Activated CD4-positive, alpha-beta T cell treated with anti-CD3 and anti-CD28 coated beads, Interleukin-2, amount 50 U/mL, for 4 hours (primary cell): ENCODE measurements around the gene TRPM3.

ENCODE experiments used
- DNase-seq, 2 experiments: peaks; one replicate each; pipeline ENCODE4 v3.0.0-alpha.2; 2020

The TRPM3 gene

DNA sequence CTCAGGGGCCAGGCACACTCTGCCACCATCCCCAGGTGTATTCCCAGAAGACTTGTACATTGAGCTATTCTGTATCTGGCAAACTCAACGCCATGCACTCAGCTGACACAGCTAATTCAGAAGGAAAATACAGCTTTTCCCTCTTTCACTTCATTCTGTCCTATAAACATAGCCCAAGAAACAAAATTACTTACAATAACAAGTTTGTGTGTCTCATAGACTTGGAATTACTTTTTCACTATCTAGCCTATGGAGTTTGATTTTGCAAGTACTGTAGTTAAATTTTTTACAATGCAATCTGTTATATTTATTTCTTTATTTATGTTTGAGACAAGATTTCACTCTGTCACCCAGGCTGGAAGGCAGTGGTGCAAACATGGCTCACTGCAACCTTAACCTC lies 581.9 kb downstream of the TRPM3 start:
- no peak for DNase-seq

DNA sequence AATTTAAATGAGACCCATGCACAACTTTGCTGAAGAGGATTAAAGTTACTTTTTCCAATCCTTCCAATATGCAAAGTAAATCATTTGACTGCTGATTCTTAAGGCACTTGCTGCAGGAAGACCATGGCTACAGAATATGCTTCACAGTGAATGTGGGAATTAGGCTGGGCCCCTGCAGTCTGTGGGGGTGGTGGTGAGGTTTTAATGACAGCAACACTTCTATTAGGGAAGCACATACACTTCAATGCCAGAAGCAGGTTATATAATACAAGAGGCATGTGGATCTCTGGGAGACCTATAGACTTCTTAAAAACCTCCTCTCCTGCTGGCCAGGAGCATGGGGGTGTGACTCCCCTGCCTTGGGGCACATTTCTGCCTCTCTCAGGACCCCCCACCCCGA lies 582.4 kb downstream of the TRPM3 start:
- DNase-seq: no peak

DNA sequence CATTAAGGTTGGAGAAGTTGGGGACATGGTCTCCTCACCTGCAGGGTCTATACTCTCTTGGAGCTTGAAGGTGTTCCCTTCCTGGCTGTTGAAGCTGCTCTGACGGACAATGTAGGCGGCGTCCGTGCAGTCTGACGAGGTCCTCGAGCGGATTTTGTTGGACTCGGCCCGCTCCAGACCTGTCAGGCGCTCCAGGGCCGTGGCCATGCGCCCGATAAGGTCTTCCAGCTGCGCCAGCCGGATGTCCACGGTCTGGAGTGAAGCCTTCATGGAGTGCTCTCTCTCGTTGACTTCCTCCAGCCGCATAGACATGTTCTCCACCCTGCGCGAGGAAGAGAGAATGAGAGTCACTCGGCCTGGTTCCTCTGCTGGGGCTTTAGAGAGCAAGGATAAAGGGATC lies 584.3 kb downstream of the TRPM3 start:
- no peak for DNase-seq

DNA sequence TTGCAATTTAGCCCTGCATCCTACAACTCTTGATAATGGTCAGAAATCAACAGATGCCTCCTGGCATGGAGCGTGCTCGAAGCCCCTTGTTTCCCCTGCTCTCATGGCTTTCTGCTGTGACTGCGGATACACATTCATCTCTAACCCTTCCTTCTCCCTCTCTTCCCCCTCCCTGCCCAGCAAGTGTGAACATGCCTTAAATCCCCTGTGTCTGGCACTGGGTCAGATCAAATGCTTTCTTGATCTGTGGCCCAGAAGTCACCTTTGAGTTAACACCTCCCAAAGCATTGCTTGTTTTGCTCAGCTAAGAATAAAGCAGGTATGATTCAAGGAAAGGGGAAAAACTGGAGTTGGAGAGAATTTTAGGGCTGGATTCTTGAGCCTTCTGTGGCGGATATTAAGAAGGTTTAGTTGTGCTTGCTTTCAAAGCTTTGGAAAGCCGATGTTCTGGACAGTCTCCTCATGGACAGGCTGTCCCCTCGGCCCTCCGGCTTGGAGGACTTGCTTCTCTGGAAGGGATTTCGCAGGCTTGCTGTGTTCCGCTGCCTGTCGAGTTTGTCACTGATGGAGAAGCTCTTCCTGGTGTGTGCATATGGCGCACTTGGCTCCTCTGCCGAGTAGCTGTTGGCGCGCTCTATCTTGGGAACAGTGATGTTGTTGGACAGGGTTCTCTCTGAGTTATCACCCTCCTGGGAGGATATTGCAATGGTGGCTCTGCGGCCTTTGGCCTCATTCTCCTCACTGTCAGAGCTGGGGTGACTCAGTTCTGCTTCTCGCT lies 585.7 kb downstream of the TRPM3 start:
- DNase-seq: no peak

DNA sequence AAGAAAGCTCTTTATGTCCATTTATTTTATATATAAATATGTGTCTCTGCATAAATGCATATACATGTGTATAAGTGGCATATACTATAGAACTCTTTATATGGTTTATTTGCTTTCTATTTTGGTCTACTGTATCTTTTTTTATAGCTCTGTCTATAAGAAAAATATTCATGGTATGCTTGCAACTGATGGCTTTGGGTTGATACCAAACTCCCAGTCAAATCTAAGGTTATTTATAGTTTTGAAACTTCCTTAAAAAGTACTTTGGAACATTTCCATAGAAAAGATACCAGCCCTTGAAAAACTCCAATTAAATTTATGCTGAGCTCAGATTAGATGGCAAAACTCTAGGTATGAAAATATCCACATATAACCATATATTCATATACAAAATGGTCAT lies 587.0 kb downstream of the TRPM3 start:
- DNase-seq: no peak

DNA sequence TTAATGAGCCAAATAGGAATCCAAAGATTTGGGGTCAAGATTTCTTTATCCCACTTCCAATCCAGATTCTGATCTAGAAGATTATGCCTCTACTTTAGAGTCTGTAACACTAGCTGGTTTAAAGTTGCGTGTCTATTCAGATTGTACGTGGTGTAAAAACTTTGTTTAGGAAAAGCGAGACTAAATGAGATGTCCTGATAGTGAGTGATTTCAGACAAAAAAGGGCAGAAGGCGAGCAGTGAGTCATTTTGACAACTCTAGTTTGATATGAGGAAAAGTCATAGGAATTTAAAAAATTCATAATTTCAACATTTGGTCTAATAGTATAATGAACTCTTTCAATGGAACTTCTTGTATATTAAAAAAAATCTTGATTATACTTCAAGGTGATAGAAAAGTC lies 587.4 kb downstream of the TRPM3 start:
- no peak for DNase-seq

DNA sequence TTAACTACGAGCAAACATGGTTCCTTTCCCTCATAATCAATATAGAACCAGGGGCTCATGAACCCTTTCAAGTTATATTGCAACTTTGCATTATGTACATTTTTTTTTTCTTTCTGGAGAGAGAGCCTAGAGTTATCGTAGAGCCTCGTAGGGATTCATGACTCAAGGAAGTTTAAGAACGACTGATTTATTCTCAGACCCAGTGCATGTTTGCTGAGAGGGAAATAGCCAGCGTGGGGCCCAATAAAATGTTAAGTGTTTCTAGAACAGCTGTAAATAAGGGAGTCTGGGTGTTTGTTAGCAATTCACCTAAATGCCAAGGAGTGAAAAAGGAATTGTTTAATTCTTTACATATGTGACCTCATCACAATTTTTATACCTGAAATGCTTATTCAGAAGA lies 587.9 kb downstream of the TRPM3 start:
- no peak for DNase-seq

DNA sequence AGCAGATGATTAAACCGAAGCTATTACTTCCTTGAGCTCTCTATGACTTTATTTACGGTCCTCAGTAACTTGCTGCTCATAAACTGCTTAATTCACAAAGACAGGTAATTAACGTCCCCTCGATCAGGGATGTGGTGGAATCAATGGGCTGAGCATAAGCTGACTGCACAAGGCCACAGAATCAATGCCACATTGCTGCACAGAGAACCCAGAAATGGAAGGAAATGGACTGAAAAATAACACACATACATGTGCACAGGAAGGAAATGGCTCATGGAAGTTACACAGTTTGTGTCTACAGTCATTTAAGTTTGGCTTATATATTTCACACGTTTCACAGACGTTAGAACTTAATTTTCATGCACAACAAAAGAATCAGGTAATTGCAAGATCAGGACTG lies 588.7 kb downstream of the TRPM3 start:
- no peak for DNase-seq

DNA sequence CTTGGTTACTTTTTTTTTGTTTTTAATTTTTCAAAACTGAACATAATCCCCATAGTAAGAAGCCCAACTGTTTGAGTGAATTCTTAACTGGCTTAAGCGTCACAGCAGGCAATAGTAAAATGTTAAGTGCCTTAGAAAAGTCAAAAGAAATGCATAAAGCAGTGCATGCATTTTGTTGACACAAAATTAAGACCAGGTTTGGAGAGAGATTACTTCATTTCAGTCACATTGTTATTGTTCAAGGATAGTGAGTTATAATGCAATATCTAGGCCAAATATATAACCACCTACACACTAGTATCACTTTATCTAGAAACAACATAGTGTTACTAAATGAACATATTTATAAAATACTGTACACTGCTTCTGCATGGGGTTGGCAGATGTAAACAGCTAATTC lies 590.1 kb downstream of the TRPM3 start:
- DNase-seq: no peak

DNA sequence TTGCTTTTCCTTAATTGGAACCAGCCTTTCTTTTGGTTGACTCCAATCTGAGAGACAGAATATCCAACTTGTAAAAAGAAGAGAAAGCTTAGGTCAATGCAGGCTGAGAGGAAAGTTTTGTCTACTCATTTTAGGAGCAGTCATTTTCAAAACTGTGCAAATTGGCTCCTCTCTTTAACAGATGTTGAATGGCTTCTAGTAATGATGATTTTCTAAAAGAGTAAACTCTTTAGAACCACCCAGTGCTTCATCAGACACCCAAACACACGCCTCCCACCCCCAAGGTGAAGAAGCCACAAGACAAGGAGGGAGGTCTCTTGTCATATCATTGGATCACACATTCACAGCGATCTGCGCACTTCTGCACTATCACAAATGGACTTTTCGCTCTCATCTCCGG lies 590.7 kb downstream of the TRPM3 start:
- DNase-seq: no peak

DNA sequence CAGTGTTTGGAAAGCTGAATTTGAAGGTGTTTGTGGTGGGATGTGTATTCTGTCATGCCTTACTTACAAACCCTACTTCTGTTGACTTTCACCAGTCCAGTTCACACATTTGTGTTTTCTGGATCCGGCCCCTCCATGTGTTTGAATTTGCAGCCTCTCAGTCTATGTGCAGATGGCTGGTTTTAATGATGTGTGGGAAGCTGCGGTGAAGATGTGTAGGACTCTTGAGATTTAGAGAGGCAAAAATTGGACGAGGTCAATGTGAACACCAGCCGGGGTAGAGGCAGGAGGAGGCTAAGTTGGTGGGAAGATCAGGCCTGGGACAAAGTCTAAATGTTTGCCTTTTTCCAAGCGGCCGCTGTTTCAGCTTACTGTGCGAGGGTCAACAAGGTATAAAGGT lies 591.6 kb downstream of the TRPM3 start:
- DNase-seq: no peak

DNA sequence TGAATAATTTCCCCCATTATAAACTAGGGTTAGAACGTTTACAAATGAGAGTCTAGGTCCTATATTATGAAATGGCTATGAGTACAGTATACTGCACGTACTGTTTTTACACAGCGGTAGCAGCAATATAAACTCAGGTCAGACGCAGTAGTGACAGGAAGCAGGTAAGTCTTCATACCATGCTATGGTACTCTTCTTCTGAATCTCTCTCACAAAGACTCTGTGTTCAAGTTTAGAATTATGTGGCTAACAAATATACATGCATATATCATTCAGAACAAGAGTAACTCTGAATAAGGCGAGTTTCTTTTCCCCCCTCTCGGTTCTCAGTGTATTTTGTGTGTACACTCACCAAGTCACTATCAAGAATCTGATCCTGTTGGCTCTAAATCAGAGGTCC lies 592.0 kb downstream of the TRPM3 start:
- no peak for DNase-seq

DNA sequence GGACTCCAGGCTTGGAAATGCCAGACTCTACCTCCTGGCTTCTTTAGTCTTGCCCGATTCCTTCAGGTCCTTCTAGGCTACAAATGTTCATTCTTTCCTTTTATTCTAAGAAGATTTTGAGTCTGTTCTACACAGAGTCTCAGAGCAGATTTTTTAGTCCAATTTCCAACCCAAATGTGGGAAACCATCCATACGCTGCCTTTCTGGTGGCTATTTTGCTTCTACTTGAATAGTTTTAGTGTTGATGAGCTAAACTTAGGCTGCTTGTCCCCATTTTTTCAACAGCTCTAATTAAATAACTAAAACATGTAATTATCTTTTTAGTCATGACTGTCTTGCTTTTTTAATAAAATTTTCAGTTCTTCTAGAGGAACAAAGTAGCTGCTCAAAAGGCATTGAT lies 594.5 kb downstream of the TRPM3 start:
- no peak for DNase-seq

DNA sequence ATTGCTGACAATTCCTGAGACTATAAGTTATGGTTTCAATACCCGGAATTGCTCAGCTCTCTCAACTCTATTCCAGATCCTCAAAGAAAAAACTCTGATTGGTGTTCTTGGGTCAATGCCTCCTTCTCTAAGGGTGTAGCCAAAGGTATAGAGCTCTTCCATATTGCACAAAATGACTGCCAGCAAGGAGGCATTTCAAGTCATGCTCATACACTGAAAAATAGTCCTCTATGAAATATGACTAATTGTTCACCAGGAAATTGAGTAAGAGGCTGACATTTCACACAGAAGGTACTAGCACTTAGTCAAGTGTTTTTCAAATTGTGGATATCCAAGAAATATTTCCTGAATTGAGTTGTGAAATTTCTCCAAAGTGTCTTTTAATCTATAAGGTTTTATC lies 595.9 kb downstream of the TRPM3 start:
- DNase-seq: no peak

DNA sequence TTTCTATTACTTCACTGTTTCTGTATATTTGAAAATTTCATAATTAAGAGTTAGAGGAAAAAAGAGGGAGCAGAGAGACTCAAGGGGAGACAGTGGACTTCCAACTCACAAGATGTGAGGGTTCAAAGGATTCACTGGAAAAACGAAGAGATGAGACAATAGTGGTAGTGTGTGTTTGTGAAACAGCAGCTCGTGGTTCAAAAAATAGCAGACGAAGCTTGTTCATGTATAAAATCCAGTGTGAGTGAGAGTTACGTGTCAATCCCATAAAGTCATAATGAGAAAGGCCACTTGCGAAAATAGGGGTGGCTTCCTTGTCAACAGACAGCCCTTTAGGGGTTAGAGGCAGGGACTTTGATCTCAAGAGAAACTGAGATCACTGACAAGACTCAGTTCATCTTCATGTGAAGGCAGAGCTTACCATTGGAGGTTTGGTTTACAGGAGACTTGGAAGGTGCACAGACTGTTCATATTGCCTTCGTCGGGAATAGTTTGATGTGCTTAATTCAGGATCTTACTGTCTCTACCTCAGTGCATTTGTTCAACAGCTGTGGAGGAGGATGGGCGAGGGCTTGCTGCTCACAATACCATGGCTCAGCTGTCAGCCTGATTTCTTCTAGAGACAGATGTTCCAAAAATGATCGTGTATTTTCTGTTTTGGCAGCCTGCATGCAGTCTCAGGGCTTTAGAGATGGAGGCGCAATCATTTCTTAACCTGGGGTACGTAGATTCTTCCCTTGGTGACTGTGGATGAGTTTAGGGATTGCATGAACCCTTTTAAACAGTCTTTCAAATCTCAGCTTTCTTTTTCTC lies 601.3 kb downstream of the TRPM3 start:
- no peak for DNase-seq

DNA sequence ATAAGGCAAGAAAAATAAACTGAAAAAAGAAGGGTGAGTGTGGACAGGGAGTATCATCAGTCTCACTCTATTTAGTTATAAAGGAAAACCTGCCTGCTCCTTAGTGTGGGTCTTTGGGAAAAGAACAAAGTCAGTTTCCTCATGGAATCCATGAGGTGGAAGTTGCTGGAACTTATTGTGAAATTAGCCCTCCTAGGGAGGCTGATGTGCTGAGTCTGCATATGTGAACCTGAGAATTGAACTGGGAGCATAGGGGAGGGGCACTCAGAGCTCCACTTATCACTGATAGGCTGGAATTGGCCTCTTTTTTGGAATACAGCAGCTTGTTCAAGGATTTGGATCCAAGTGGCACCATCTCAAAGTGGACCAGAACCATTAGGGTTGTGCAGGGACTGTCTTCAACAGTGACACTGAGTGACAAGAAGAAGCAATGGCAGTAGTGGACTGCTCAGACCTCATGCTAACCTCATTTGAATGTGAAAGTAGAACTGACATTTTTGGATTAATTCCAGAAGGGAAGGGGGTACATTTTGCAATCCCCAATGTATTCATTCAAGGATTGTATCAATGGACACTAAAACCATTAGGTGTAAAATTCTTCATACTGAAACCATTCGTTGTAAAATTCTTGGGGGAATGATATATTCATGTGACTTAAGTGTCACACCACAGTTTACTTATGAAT lies 603.4 kb downstream of the TRPM3 start:
- no peak for DNase-seq

DNA sequence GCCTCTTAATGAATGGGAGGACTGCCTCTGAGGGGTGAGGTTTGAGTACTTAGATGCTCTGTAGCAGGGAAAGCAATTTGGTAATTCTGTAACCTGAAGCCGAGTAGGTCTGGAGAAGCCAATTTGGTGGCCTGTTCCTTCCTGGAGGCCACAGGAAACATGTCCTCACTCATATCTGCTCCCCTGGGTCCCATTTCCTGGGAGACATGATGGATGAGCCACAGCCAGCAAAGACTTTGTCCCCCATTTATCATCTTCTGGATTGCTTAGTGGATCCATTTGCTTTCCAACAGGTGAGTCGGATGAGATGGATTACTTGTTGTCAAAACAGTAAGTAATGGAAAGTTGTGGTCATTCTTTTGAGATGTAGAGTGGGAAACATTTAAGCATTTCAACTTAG lies 607.1 kb downstream of the TRPM3 start:
- DNase-seq: no peak

DNA sequence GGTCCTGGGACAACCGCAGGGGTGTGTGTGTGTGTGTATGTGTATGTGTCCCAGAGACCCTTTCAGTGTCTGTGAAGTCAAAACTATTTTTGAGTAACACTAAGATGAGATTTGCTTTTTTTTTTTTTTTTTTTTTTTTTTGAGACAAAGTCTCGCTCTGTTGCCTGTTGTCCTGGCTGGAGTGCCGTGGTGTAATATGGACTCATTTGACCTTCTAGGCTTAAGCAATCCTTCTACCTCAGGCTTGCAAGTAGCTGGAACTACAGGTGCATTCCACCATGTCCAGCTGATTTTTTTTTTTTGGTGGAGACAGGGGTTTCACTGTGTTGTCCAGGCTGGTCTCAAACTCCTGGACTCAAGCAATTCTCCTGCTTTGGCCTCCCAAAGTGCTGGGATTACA lies 609.6 kb downstream of the TRPM3 start:
- DNase-seq: no peak

DNA sequence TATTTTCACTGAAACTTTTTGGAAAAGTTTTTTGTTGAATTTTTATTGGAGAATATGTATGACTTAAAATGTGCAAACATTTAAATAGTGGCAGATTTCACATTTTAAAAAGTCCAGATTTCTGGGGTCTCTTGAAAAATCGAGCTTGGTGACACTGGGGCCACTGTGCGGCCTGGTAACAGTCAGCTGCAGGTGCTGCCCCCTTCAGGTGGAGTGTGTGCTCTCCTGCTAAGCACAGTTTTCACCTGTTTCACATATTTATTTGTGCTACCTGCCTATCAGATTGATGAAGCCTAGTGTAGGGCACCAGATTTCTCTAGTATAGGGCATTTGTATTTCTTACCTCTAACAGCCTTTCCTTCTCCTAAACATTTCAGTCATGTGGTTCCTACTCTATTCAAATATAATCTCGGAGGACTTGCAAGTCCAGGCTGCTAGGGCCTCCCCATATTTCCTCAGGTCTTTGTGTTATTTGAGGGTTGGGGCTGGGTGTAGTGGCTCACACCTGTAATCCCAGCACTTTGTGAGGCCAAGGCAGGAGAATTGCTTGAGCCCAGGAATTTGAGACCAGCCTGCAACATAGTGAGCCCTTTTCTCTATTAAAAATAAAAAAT lies 611.2 kb downstream of the TRPM3 start:
- no peak for DNase-seq

DNA sequence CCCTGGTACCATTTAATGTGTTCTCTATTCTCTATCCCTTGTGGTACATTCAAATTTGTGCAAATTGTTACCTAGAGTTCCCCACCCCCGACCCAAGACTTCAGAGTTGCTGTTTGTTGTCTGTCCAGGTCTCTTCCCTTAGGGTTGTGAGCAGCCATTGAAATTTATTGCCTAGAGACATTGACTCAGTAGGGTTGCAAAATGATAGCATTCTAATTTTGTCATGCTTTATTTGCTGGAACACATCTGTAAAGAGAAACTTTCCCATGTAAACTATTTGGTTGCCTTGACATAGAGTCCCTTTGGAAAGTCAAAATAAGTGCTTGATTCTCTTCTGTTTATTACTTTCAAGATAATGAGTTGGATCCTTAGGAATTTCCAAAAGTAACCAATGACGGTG lies 615.3 kb downstream of the TRPM3 start:
- DNase-seq: no peak

DNA sequence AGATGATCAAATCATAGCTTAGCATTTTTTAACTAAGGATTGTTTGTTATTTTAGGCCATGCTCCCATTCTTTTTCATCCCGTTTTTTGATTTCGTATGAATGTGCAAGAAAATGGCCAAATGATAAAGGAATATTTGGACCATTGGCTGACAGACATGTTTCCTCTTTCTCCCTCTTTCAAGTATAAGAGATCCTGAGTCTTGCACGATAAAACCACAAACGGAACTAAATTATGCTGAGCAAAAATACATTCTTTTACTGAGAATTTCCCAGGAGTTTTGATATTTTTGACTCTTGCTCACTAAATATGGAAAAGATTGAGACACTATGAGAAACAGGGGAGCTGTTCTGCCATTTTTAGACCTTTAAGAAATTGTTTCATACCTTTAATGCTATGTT lies 616.6 kb downstream of the TRPM3 start:
- DNase-seq: no peak

DNA sequence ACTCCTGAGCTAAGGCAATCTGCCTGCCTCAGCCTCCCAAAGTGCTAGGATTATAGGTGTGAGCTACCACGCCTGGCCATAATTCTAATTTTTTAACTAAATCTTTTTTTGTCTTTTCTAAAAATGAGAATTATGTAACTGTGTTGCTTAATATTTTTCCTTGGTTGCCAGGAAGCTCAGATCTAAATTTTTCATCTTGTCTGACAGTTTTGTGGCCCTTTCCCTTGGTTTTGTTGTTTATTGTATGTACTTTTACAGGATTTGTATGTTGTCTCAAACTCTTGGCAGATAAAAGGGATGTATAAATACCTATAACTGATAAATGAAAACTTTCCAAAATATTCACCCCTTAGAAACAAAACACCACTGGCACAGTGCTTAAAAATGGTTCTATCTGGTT lies 618.7 kb downstream of the TRPM3 start:
- no peak for DNase-seq

DNA sequence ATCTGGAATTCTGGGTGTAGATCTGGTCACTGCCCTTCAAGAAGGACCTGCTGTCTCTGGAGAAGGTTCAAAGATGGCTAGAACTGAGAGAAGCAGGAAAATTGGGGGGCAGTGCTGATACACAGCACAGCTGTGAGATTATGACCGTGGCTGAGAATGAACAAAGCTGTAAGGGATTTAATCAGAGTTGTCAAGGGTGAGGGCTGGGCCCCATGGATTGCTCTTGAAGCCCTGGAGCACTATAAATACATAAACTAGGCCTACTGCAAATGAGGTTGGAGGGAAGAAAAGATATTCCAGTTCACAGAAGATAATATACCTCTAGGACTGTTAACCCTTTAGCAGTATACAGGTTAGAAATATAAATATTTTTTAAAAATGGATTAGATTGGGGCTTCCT lies 620.6 kb downstream of the TRPM3 start:
- DNase-seq: no peak

DNA sequence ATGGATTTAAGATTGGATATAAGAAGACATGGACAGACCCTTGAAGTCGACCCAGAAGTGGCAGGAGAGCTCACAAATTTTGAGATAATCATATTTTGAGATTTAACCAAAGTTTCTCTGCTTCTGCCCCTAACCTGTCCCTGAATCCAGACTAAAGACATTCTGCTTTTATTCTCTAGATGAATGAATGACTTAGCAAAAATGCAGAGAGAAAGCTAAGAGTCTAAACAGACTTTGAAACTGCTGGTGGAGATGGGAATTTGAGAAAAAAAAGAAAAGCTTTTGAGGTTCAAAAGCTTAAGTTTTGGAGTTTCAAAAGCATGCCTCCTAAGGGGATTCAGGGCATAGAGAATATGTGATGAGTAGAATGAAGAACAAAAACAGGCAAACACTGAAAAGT lies 621.8 kb downstream of the TRPM3 start:
- no peak for DNase-seq
